GM18498 (cell line): ENCODE measurements around the gene UNCX.

Source experiments
- ATAC-seq: cut with Tn5 transposase; IDR thresholded peaks from one replicate; pipeline ENCODE4 v1.9.1; 2021; ENCODE audit warnings: mild to moderate bottlenecking, moderate library complexity; ENCODE audit not compliant: unreplicated experiment

UNCX gene

DNA sequence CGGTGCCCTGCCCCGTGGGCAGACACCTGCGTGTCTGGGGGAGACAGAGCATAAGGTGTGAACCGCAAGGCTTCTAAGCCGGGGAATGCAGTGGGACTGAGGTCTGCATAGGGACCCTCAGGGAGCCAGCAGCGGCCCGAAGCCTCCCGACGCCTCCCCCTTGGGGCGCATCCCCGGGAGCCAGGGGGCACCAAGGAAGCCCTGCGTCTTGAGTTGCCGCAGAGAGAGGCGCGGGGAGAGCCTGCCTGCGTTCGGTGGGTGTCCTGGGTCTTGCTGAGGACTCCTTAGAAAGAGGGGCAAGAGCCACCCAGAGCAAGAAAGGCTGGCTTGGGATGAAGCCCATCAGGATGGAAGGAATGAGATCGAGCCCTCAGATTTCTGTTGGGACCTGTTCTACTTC lies 18.2 kb upstream of the UNCX start:
- ATAC-seq, result no peak

DNA sequence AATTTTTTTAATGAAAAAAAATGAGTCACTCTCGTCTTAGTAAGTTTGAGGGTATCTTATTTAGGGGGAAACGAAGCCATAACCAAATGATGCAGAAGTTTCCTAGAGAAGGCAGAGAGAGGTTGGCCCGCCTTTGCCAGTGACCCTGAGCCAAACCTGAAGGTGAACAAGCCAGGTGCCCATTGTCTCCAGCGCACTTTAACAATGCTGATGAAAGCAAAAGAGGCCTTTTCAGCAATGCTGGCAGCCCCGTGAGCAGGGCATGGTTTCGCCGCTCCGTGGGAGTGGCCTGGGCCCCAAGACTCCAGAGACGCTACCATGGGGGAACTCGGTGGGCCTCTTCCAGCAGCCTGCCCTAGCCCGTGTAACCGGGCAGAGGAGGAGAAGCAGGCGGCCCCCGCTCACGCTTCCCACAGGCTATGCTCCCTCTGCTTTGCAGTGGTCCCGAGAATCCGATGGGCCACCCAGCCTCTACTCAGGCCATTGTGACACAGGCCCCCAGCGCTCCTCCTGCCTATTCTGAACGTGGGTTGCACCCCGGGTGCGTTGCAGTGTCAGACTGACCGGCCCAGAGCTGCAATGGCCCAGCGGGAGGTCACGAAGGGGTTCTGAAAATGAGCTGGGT lies 14.0 kb upstream of the UNCX start:
- ATAC-seq, result no peak

DNA sequence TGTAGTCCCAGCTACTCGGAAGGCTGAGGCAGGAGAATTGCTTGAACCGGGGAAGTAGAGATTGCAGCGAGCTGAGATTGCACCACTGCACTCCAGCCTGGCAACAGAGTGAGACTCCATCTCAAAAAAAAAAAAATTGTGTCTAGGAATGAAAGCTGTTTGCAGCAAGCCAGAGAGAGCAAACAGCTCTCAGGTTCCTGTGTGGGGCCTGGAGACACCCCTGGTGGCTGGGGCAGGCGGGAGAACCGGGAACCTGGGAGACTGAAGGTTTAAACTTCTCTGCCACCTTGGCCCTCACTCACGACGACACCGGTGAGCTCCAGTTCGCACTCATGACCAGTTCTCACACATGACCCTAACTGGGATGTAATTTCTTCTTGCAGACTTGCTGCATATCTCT lies 13.2 kb upstream of the UNCX start:
- no peak for ATAC-seq

DNA sequence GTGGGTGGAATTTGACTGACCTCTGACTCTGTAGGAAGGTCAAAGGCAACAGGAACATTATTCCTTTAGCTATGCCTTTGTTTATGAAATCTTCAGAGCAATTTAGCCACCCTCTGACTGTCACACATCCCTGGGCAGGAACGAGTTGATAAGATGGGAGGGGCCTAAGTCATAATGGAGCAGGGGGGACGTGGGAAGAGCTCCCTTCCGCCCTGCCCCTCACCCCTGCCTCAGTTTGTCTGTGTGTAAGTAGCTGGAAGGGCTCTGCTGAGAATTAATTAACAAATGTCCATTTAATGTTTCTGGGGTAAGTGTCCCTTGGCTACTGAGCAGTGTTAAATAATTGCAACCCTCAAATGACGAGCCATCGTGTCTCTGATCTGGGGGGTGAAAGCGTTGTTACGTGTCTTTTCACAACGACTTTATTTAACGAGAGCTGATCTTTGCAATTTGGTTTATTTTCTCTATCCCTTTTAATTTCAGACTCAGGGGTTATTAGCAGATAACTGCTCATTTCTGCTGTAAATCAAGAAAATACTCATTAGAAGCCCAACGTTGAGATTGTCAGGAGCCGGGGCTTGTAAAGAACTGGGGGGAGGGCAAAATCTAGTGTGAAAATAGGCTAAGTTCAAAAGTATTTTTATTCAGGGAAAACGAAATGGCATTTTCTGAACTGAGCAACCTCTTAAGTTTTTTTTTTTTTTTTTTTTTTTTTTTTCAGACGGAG lies 12.5 kb upstream of the UNCX start:
- ATAC-seq, result no peak

DNA sequence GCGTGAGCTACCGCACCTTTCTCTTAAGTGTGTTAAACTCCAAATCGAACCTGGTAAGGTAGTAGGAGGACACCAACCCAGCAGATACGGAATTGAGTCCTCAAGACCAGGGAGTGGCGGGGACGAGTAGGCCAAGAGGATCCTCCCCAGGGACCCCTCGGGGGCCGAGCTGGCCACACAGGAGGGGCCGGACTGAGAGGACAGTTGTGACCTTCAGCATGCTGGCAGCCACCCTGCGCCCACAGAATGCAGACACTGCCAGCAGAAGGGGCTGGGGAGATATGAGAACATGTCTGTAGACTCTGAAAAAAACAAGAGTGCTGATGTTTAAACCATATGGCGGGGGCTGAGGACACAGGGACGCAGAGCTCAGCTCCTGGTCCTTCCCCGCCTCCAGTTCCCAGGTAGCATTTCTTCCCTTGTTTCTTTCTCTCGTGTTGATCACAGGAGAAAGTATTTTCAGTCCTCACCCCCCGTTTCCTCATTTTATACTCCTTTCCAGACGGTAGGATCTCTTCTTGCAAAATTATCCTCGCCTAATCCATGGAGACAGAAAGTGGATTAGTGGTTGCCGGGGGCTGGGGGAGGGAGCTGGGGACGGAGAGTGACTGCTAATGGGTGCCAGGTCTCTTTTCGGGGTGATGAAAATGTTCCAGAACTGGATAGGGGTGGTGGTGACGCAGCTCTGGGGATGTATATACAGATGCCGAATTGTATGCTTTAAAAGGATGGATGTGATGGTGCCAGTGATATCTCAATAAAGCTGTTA lies 11.5 kb upstream of the UNCX start:
- ATAC-seq, result no peak

DNA sequence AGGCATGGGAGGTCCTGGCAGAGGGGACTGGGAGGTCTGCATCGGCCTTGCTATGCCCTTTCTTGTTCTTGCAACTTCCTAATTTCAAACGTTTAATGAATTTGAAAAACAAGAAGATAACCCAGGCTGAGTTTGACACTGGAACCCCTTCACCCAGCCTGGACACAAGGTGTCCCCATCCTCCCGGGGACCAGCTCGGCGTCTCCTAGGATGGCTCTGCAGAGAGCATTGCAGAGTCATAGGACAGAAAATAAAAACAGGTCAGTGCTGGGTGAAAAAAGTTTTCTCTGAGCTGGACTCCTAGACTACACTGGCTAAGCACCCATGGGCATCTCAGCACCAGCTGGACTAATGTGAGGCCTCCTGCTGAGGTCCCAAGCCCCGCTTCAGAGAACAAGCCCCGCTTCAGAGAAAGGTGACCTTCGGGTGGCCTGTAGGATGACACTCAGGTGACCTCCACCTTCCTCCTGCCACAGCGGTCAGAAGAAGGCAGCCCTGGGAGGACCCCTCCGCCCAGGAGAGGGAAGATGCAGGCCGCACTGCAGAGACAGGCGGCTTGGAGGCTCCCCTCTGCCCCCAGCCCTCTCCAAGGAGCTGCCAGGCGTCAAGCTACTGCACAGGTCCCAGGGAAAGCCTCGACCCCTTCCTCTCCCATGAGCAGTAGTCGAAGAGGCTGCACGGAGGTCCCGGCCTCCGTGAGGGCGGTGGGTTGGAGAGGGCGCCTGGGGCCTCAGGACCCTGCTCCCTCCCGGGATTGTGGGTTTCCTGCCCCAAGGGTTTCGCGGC lies 9.3 kb upstream of the UNCX start:
- no peak for ATAC-seq

DNA sequence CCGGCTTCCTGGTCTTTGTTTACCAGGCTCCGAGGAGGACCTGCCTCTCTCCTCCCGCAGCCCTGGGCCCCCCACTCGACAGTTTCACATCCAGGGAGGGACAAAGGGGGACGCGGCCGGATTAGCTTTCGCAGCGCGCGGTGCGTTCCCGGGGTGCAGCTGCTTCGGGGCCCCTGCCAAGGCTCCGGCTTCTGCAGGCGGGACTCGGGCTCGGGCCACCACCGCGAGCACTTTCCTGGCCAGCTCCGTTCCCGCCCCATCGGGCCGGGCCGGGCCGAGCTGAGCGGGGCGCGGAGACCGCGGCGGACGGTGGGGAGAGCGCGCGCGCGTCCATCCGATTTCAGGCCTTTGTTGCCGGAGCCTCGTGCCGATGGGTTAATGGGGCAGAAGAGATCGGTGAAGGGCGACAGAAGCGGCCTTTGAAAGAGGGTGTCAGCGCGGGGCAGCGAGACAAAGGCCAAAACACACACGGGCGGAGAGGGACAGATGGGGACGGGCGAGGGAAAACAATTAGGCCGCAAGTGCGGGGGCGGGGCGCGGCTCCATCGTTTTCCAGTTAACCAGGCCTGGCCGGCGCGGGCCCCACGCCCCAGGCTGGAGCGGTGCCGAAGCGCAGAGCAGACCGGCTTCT lies 8.5 kb upstream of the UNCX start:
- ATAC-seq, result no peak

DNA sequence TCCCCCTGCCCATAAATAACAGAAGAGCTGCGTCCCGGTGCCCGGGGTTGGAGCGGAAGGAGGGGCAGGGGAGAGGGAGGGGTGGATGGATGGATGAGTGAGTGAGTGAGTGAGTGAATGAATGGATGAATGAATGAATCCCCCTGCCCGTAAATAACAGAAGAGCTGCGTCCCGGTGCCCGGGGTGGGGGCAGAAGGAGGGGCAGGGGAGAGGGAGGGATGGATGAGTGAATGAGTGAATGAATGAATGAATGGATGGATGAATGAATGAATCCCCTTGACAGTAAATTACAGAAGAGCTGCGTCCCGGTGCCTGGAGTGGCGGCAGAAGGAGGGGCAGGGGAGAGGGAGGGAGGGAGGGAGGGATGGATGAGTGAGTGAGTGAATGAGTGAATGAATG lies 7.6 kb upstream of the UNCX start:
- ATAC-seq, result no peak

DNA sequence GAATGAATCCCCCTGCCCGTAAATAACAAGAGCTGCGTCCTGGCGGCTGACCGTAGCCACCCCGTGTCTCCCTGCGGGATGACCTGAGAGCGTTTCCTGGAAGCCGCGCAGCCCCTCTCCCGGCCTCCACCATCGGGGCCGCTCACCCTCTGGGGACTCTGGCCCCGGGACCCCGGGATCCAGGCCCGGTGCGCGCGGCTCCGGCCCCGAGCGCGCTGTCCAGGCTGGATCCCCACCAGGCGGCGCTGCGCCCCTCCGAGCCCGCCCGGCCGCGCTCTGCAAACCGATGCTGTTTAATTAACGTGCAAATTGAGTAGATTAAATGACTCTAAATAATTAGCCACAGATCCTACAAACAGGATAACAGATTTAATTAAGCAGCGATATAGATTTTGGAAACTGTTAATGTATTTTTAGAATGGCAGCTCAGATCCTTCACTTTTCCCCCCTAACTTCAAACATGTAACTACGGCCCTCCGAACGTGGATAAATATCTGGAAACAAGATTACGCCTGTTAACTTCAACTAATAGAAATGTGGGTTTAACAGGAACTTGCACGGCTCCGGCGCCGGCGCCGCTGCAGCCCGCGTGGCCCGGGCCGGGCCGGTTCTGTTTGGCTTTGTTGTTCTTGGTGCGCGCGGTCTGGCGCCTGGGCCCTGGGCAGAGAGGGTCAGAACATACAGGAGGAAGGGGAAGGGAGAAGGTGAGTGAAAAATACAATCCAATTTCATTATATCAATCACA lies 7.1 kb upstream of the UNCX start:
- no peak for ATAC-seq

DNA sequence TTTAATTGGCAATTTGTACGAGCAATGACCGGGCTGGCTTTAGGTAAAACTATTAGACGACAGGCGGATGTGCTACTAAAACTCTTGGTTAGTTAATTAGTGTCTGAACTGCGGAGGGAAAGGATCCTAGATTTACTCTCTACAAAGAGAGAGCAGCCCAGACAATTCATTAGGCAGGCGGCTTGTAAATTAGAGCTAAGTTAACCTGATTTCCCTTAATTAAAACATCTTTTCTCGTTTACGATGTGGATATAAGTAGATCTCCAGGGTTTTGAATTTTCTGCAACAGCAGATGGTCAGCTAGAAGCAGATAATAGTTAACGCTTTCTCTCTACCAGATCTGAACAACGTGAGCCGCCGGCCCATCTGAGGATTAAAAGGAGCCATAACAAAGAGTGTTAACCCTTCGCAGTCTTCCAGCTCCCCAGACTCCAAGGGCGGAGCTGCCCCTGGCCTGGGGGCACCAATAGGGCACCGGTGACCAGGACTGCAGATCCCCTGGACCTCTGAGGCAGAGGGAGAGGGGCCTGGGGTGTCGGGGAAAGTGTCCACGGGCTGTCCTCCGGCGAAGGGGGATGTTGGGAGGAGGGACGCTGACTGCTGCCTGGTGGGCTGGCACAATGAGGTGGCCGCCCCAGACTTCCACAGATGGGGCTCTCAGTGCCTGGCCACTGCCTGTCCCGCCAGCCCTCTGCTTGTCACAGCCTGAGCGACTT lies 6.3 kb upstream of the UNCX start:
- ATAC-seq, result no peak

DNA sequence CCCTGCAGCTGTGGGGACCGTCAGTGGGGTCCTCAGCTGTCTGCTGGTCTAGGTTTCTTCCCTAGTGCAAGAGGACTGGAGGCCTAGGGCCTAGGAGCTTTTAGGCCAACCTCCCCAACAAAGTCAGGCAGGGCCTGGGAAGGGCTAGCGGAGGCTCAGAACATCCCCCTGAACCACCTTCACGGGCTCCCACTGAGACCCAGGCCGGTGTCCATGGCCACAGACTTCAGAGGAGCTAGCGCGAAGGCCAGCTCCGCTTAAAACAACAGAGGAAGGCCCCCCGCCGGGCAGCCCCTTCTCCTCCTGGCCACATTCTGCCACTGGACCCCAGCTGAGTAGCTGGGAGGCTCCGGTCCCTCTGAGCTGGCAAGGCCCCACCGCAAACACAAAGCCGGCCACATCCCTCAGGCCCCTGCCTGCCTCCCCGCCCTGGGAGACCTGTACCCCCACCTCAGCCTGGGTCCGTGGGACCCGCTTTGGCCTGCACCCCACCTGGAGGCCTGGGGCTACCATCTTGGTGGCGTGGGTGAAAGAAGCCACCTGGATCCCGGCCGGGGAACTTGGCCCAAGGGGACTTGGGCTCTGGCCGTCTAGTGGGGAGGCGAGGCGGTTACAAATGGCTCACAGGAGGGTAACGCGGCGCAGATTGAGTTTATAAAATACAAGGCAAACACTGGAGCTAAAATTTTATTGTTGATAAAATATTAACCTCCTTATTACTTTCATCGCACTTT lies 5.4 kb upstream of the UNCX start:
- no peak for ATAC-seq

DNA sequence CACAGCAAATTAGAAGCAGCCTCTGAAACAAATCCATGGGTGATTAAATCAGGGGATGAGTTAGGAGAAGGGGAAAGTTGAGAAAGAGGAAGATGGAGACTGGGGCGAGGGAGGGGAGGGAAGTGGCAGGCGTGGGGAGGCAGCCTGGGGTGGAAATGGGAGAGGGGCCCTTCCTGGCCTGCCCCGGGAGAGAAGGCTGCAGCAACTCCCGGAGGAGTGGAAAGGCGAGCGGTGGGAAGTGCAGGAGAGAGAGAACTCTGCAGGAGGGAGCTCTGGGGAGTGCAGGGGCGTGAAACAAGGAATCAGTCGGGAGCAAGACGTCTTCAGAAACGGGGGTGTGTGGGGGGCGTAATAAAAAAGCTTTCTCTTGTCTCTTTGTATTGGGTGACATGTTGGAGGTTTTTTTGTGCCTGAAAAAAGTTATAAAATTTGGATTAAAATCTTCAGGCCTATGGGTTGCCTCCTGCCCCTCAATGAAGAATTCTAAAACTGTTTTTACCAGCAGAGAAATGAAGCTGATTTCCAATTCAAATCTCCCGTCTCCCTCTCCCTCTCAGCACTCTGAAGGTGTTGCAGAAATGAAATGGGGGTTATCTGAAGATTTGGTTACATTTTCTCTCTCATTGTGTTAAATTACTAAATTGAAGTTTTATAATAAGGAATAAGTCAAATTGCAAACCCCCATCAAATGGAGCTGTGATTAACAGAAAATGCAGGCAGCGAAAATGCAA lies 4.7 kb upstream of the UNCX start:
- ATAC-seq, result no peak

DNA sequence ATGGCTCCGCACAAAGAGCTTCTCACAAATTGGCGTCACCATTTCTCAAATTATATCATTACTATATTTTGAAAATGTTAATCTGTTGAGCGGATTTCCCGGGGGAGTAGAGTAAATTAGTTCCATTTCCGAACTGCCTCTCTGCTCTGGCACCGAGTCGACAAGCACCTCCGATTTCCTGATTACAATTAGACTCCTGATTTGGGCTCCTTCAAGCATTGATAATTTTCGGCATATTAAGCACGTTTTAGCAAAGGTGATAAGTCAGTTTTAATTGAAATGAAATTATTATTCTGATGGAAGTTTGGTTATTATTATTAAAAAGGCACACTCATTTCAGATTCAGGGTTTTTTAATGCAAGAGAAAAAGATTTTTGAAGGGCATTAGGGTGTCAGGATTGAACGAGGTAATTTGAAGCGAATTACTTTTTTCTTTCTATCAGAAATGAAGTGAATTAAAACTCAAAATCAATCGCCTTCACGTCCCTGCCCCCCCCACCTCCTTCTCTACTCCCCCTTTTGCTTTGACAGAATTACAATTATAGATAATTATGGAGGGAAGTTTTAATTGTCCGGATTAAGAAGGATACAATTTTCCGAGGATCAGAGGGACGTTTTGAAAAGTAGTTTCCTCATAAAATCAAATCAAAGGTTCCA lies 4.0 kb upstream of the UNCX start:
- ATAC-seq, result no peak

DNA sequence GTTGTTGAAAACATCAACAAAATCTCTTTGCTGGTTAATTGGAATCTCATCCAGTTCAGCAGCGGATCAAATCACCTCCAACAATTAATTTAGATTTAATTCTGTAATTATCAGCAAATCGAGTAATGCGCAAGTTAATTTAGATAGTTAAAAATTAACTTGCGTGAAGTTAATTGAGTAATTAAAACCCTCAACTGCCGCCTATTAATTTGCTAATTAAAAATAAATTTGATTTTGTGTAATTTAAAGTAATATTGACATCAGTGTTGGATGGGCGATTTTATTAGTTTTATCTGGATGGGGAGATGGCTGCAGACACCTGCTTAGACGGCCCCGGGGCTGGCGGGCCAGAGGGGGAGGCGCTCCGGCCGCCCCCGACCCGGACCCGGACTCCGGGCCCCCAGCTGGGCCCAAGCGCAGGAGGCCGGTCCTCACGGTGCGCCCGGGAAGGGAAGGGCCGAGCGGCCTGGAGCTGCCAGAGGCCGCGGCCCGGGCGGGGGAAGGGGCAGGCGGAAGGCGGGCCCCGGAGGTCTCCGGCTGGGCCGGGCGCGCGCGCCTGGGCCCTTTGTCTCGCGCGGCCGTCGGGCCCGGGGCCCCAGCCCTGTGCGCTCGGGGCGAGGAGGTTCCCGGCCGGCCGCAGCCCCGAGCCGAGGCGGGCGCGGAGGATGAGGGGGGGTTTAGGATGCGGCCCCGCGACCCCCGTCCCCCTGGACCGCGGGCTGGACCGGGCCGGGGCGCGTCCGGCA lies 3.3 kb upstream of the UNCX start:
- ATAC-seq, result no peak

DNA sequence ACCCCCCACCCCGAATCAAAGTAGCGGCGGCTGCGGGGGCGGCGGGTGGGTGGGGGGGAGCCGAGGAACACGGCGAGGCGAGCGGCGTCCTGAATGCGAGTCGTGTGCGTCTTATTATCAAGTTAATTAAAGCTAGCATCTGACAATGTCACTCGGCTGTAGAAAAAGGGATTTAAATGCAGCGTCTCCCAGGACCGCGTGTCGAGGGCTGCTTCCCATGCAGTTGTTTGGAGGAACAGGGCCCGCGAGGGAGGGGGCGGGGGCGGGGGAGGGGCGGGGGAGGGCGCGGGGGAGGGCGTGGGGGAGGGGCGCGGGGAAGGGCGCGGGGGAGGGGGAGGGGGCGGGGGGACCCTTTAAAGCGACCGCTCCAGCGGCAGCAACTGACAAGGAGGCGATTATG lies 2.7 kb upstream of the UNCX start:
- ATAC-seq, result no peak

DNA sequence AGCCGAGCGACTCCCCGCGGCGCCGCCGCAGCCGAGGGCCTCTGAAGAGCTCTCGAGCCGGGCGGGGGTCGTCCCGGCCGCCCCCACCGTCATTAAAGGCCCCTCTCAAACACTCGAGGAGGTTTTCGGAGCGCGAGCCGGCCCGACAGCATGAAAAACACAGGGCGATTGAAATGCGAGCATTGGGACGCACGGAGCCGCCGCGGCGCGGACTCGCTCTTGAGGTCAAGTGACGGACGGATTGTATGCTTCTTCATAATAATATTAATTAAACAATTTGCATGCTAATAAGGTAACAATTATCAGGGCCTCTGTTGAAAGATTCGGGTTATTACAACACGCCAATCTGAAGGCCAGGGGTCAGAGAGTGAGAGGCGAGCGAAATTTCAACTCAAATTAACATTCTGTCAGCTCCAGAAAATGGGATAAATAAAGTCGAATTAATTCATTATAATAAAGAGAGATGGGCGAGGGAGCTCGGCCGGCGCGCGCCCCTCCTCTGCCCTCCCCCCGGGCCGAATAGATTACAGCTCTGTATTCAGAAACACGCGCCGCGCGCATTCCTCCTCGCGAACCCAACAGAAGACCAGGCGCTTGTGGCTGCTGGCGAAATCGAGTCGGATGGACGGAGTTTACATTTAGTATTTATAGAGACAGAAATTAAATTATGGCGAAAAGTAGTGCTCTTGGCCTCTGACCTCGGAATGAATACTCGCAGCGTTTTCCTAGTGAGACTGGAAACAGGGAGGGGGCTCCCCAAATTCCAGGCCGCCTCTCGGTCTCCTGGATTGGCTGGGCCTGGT lies 2.1 kb upstream of the UNCX start:
- no peak for ATAC-seq
